ENCODE results near the gene IGF1R.

The IGF1R gene

GRCh38 chr15:98865397-98866339 lies 217.3 kb downstream of the IGF1R start:
- DNase-seq, result peak; percentile 81

GRCh38 chr15:98866511-98866910 lies 218.2 kb downstream of the IGF1R start:
- DNase-seq, result peak; percentile 42

GRCh38 chr15:98868564-98868963 lies 220.2 kb downstream of the IGF1R start:
- no peak for DNase-seq

GRCh38 chr15:98870788-98871187 lies 222.4 kb downstream of the IGF1R start:
- no peak for DNase-seq

- no peak for DNase-seq
Observed at GRCh38 chr15:98872774-98873173, 224.4 kb downstream of the IGF1R start.

- peak; percentile 65 for DNase-seq
Observed at GRCh38 chr15:98873441-98874218, 225.3 kb downstream of the IGF1R start.

GRCh38 chr15:98874370-98874769 lies 226.0 kb downstream of the IGF1R start:
- no peak for DNase-seq

GRCh38 chr15:98874773-98875172 lies 226.4 kb downstream of the IGF1R start:
- no peak for DNase-seq

- peak; percentile 42 for DNase-seq
Observed at GRCh38 chr15:98875309-98875708, 227.0 kb downstream of the IGF1R start.

- DNase-seq, result no peak
Observed at GRCh38 chr15:98876451-98877369, 228.4 kb downstream of the IGF1R start.

- no peak for DNase-seq
Observed at GRCh38 chr15:98878172-98878571, 229.8 kb downstream of the IGF1R start.

GRCh38 chr15:98878862-98879261 lies 230.5 kb downstream of the IGF1R start:
- DNase-seq, result no peak

GRCh38 chr15:98881526-98882520 lies 233.5 kb downstream of the IGF1R start:
- DNase-seq, result peak; percentile 64

GRCh38 chr15:98883478-98883877 lies 235.1 kb downstream of the IGF1R start:
- DNase-seq, result no peak

GRCh38 chr15:98884894-98885293 lies 236.6 kb downstream of the IGF1R start:
- no peak for DNase-seq

GRCh38 chr15:98887976-98888375 lies 239.6 kb downstream of the IGF1R start:
- DNase-seq, result no peak

GRCh38 chr15:98888820-98889479 lies 240.6 kb downstream of the IGF1R start:
- no peak for DNase-seq

- DNase-seq, result no peak
Observed at GRCh38 chr15:98889930-98890695, 241.8 kb downstream of the IGF1R start.

- DNase-seq, result no peak
Observed at GRCh38 chr15:98891301-98891700, 243.0 kb downstream of the IGF1R start.

GRCh38 chr15:98893401-98893800 lies 245.1 kb downstream of the IGF1R start:
- DNase-seq, result no peak
